EL (cell line): ENCODE measurements around the gene GAL3ST3.
"Not testable (repeated sequence)": the region's sequence is repeated elsewhere in the genome, so short reads cannot be mapped to it uniquely, and the experiment has no call there.

Source experiments
- DNase-seq: peaks from one replicate; pipeline ENCODE4 v3.0.0-alpha.2; 2016

Gene GAL3ST3

GRCh38 chr11:66042996-66043906, 5.7 kb downstream of the GAL3ST3 start:
- no peak for DNase-seq

- no peak for DNase-seq
Measured at GRCh38 chr11:66042227-66042995, 6.5 kb downstream of the GAL3ST3 start.

- no peak for DNase-seq
Measured at GRCh38 chr11:66039765-66040164, 9.2 kb downstream of the GAL3ST3 start.

GRCh38 chr11:66037327-66037726, 11.6 kb downstream of the GAL3ST3 start:
- DNase-seq, result no peak

GRCh38 chr11:66036334-66036710, 12.6 kb downstream of the GAL3ST3 start:
- DNase-seq, result no peak

GRCh38 chr11:66035653-66036333, 13.2 kb downstream of the GAL3ST3 start:
- DNase-seq, result no peak

GRCh38 chr11:66032957-66033735, 15.8 kb downstream of the GAL3ST3 start:
- DNase-seq, result no peak

- DNase-seq, result no peak
Measured at GRCh38 chr11:66026017-66026529, 22.9 kb downstream of the GAL3ST3 start, which contains the start of gene CATSPER1. Gene CATSPER1 (minus strand): TSS chr11:66026479. CDS start chr11:66026379, 100 bp downstream.

- not testable (repeated sequence) for DNase-seq
Measured at GRCh38 chr11:66023186-66023440, 25.8 kb downstream of the GAL3ST3 start.

- peak; percentile 66 for DNase-seq
Measured at GRCh38 chr11:66022401-66023185, 26.4 kb downstream of the GAL3ST3 start.

- peak; percentile 91 for DNase-seq
Measured at GRCh38 chr11:66020618-66021357, 28.2 kb downstream of the GAL3ST3 start.

- DNase-seq, result no peak
Measured at GRCh38 chr11:66020212-66020611, 28.7 kb downstream of the GAL3ST3 start.

- no peak for DNase-seq
Measured at GRCh38 chr11:66017321-66017720, 31.6 kb downstream of the GAL3ST3 start.

- DNase-seq, result no peak
Measured at GRCh38 chr11:66016793-66017177, 32.2 kb downstream of the GAL3ST3 start.

GRCh38 chr11:66015936-66016792, 32.8 kb downstream of the GAL3ST3 start:
- no peak for DNase-seq

- peak; percentile 92 for DNase-seq
Measured at GRCh38 chr11:66015454-66015881, 33.5 kb downstream of the GAL3ST3 start.

GRCh38 chr11:66014804-66015453, 34.0 kb downstream of the GAL3ST3 start:
- no peak for DNase-seq

GRCh38 chr11:66013762-66014100, 35.2 kb downstream of the GAL3ST3 start:
- no peak for DNase-seq
